WTC11 (cell line): ENCODE data around the gene ANKRD36B.
"Not testable (repeated sequence)": the region's sequence is repeated elsewhere in the genome, so short reads cannot be mapped to it uniquely, and the experiment has no call there.

Experiments used
- AFF4 ChIP-seq: sonication (generic); formaldehyde crosslinking; IDR thresholded peaks from 2 replicates; pipeline ENCODE4 v1.8.1; 2023; ENCODE audit warnings: mild to moderate bottlenecking, missing genetic modification reagents, borderline replicate concordance
- CTCF ChIP-seq: fragments of 200-600 bp; IDR thresholded peaks from 2 replicates; pipeline ENCODE4 v1.8.0; 2022; ENCODE audit warnings: antibody characterized with exemption
- ESRRA ChIP-seq: sonication (generic); formaldehyde crosslinking; IDR thresholded peaks from 2 replicates; pipeline ENCODE4 v1.8.1; 2022; ENCODE audit warnings: mild to moderate bottlenecking, missing genetic modification reagents, borderline replicate concordance
- TF ChIP-seq, protein P1 (sequence below): fragments of 250-450 bp; sonication (Bioruptor Pico); IDR thresholded peaks from 2 replicates; pipeline ENCODE4 v1.8.0; 2021; ENCODE audit warnings: mild to moderate bottlenecking
- TF ChIP-seq, protein P2 (sequence below): sonication (generic); formaldehyde crosslinking; IDR thresholded peaks from 2 replicates; pipeline ENCODE4 v1.8.1; 2023; ENCODE audit warnings: mild to moderate bottlenecking, moderate library complexity, missing genetic modification reagents
- TF ChIP-seq, protein P3 (sequence below): sonication (generic); formaldehyde crosslinking; IDR thresholded peaks from 2 replicates; pipeline ENCODE4 v1.8.0; 2022; ENCODE audit warnings: mild to moderate bottlenecking, missing genetic modification reagents

DNA sequence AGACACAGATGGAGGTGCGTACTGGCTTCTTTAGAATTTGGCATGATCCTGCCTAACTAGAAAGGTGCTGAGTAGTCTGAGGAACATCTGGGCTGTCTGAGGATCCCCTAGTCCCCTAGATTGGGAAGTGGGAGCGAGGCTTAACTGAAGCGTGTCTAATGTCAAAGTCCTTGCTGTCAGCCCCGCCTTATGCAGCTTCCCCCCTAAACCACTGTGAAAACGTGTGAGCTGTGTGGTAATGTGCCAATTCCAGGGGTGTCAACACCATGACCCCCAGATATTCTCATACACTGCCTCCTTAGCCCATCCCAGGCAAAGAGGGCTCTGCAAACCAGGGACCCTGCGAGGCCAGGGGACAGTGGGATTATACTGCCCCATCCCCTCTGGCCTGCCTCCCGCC, 22.2 kb upstream of the ANKRD36B start:
- TF ChIP-seq CTCF; AFF4; ESRRA (CRISPR knock-in tag): not testable (repeated sequence)
- TF ChIP-seq, protein P1, sequence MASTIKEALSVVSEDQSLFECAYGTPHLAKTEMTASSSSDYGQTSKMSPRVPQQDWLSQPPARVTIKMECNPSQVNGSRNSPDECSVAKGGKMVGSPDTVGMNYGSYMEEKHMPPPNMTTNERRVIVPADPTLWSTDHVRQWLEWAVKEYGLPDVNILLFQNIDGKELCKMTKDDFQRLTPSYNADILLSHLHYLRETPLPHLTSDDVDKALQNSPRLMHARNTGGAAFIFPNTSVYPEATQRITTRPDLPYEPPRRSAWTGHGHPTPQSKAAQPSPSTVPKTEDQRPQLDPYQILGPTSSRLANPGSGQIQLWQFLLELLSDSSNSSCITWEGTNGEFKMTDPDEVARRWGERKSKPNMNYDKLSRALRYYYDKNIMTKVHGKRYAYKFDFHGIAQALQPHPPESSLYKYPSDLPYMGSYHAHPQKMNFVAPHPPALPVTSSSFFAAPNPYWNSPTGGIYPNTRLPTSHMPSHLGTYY (CRISPR knock-in tag) = not testable (repeated sequence)
- TF ChIP-seq, protein P2, sequence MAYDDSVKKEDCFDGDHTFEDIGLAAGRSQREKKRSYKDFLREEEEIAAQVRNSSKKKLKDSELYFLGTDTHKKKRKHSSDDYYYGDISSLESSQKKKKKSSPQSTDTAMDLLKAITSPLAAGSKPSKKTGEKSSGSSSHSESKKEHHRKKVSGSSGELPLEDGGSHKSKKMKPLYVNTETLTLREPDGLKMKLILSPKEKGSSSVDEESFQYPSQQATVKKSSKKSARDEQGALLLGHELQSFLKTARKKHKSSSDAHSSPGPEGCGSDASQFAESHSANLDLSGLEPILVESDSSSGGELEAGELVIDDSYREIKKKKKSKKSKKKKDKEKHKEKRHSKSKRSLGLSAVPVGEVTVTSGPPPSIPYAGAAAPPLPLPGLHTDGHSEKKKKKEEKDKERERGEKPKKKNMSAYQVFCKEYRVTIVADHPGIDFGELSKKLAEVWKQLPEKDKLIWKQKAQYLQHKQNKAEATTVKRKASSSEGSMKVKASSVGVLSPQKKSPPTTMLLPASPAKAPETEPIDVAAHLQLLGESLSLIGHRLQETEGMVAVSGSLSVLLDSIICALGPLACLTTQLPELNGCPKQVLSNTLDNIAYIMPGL (CRISPR knock-in tag) = not testable (repeated sequence)
- TF ChIP-seq, protein P3, sequence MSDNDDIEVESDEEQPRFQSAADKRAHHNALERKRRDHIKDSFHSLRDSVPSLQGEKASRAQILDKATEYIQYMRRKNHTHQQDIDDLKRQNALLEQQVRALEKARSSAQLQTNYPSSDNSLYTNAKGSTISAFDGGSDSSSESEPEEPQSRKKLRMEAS (CRISPR knock-in tag) = not testable (repeated sequence)
